CD4-positive, CD25-positive, alpha-beta regulatory T cell (primary cell): ENCODE data around the gene SLC26A4. TPM values are rescaled to one million over a fixed set of nuclear protein-coding genes. Genes with fewer than 3 reads are reported as not detected.

Source experiments
- ATAC-seq, 2 donors: fragments of 150-1000 bp; cut with Tn5 transposase; one replicate each; pipeline ENCODE4 v1.10.0; 2021; ENCODE audit warnings: low read depth in 2 of 2, moderate number of reproducible peaks in 2 of 2, moderate library complexity in 1 of 2
- DNase-seq, 3 donors: peaks; one replicate each; pipeline versions ENCODE4 v3.0.0 to v3.0.0-alpha.2; 2012 to 2022; ENCODE audit warnings: mixed read lengths in 1 of 3
- H3K27ac ChIP-seq: one replicate; pipeline ENCODE4 v1.7.0; 2013; ENCODE audit warnings: mild to moderate bottlenecking, low read length; ENCODE audit not compliant: insufficient read depth, poor library complexity, severe bottlenecking
- H3K27me3 ChIP-seq: one replicate; pipeline ENCODE4 v1.7.0; 2013; ENCODE audit warnings: low read length; ENCODE audit not compliant: control insufficient read depth, insufficient read depth
- H3K36me3 ChIP-seq: one replicate; pipeline ENCODE4 v1.7.0; 2013; ENCODE audit warnings: mild to moderate bottlenecking, low read length, moderate library complexity; ENCODE audit not compliant: control insufficient read depth, insufficient read depth
- H3K4me1 ChIP-seq: 2 replicates; pipeline ENCODE4 v1.7.0; 2013; ENCODE audit warnings: mild to moderate bottlenecking, low read length; ENCODE audit not compliant: insufficient read depth, control insufficient read depth, poor library complexity, severe bottlenecking
- H3K4me3 ChIP-seq: one replicate; pipeline ENCODE4 v1.7.0; 2013; ENCODE audit warnings: low read depth, mild to moderate bottlenecking, low read length, moderate library complexity
- H3K9me3 ChIP-seq, 2 experiments: 1 replicate in 1 of 2; 2 replicates in 1 of 2; pipeline ENCODE4 v1.7.0; 2013; ENCODE audit warnings: low read length in 2 of 2, mild to moderate bottlenecking in 1 of 2, moderate library complexity in 1 of 2; ENCODE audit not compliant: control insufficient read depth in 2 of 2
- H3K27ac Mint-ChIP-seq, 3 donors: one replicate each; pipeline ENCODE4 v1.8.0; 2020 to 2022; ENCODE audit warnings: mild to moderate bottlenecking in 3 of 3, mixed read lengths in 3 of 3, moderate library complexity in 2 of 3
- H3K27me3 Mint-ChIP-seq: one replicate; pipeline ENCODE4 v1.8.0; 2022; ENCODE audit warnings: mild to moderate bottlenecking, mixed read lengths
- H3K36me3 Mint-ChIP-seq: one replicate; pipeline ENCODE4 v1.8.0; 2020; ENCODE audit warnings: mixed read lengths
- H3K4me1 Mint-ChIP-seq, 4 donors: one replicate each; pipeline ENCODE4 v1.8.0; 2020 to 2022; ENCODE audit warnings: mixed read lengths in 4 of 4, mild to moderate bottlenecking in 1 of 4
- H3K4me3 Mint-ChIP-seq, 4 donors: one replicate each; pipeline ENCODE4 v1.8.0; 2020 to 2022; ENCODE audit warnings: mild to moderate bottlenecking in 4 of 4, mixed read lengths in 4 of 4, moderate library complexity in 3 of 4
- H3K9me3 Mint-ChIP-seq, 7 donors: one replicate each; pipeline ENCODE4 v1.8.0; 2020 to 2022; ENCODE audit warnings: mixed read lengths in 7 of 7, mild to moderate bottlenecking in 3 of 7, moderate library complexity in 2 of 7
- polyA plus RNA-seq, 4 donors: library from polyadenylated mRNA; unstranded; fragments of 300-500 nt; fragmentation: Illumina TruSeq; gene quantifications; one replicate each; pipeline ENCODE4 v1.2.3, GENCODE V29; 2021
- total RNA-seq: library from RNA; stranded (reverse); gene quantifications from one replicate; pipeline ENCODE4 v1.2.3, GENCODE V29; 2022

The SLC26A4 gene
- total and polyA plus RNA-seq, 5 donors from 2014 or later = 0.10 to 0.21 (median 0.11) TPM; not detected in 2

- no peaks in the 10 kb centered on the region for H3K27me3 Mint-ChIP-seq
- H3K4me1 Mint-ChIP-seq = peaks cover 25 to 45% (median 39%) of the 10 kb centered on the region in 4 donors
- peaks cover 62% of the 10 kb centered on the region for H3K36me3 Mint-ChIP-seq
- H3K4me3 Mint-ChIP-seq = no peak overlapping the region
- no peak overlapping the region for H3K4me3 ChIP-seq
- no peaks in the 10 kb centered on the region for H3K9me3 Mint-ChIP-seq
- peaks cover 97% of the 10 kb centered on the region for H3K36me3 ChIP-seq
- no peaks in the 10 kb centered on the region for H3K27me3 ChIP-seq
- ATAC-seq (no peak), DNase-seq (no peak)
- H3K4me1 ChIP-seq = peaks cover 6% of the 10 kb centered on the region
- no peaks in the 10 kb centered on the region for H3K9me3 ChIP-seq
- H3K27ac ChIP-seq = peak overlapping the region; percentile 21
- peak overlapping the region in 2 of 3 donors; percentile 54 to 62 for H3K27ac Mint-ChIP-seq
These were observed 94.0 kb downstream of the SLC26A4 start for GRCh38 chr7:107754642-107755041.

GRCh38 chr7:107758667-107759066, 98.0 kb downstream of the SLC26A4 start:
- DNase-seq (no peak), ATAC-seq (no peak)
- H3K9me3 Mint-ChIP-seq = no peaks in the 10 kb centered on the region
- H3K4me3 Mint-ChIP-seq = no peak overlapping the region
- H3K27ac Mint-ChIP-seq = peak overlapping the region in 1 of 3 donors; percentile 12
- H3K4me1 Mint-ChIP-seq = peaks cover 15 to 30% (median 20%) of the 10 kb centered on the region in 4 donors
- Histone ChIP-seq H3K4me1 (no peaks in the 10 kb centered on the region), H3K36me3 (peaks cover 77% of the 10 kb centered on the region), H3K27ac (no peak overlapping the region), H3K9me3 (no peaks in the 10 kb centered on the region), H3K27me3 (no peaks in the 10 kb centered on the region), H3K4me3 (no peak overlapping the region)
- no peaks in the 10 kb centered on the region for H3K27me3 Mint-ChIP-seq
- peaks cover 43% of the 10 kb centered on the region for H3K36me3 Mint-ChIP-seq

GRCh38 chr7:107767391-107767790, 106.8 kb downstream of the SLC26A4 start:
- H3K36me3 Mint-ChIP-seq = no peaks in the 10 kb centered on the region
- DNase-seq = no peak
- H3K27me3 Mint-ChIP-seq = no peaks in the 10 kb centered on the region
- no peak for ATAC-seq
- Histone ChIP-seq H3K36me3 (no peaks in the 10 kb centered on the region), H3K27ac (no peak overlapping the region), H3K9me3 (no peaks in the 10 kb centered on the region), H3K4me1 (peaks cover 4% of the 10 kb centered on the region), H3K4me3 (no peak overlapping the region), H3K27me3 (no peaks in the 10 kb centered on the region)
- peaks cover 26 to 39% (median 29%) of the 10 kb centered on the region in 4 donors for H3K4me1 Mint-ChIP-seq
- H3K27ac Mint-ChIP-seq = no peak overlapping the region
- H3K9me3 Mint-ChIP-seq = peaks cover 0 to 2% (median 0%) of the 10 kb centered on the region in 7 donors
- no peak overlapping the region for H3K4me3 Mint-ChIP-seq

Other genes with a start within 250 kb of the SLC26A4 start
- not detected for gene GPR22, start 190.8 kb upstream of the SLC26A4 start, total RNA-seq
- gene GPR22, start 190.8 kb upstream of the SLC26A4 start, polyA plus RNA-seq = under 1 TPM in 3 of 4 donors, not detected in 1; 0.09 to 0.29 (median 0.19) TPM
- 68.2 TPM for gene COG5, start 96.9 kb upstream of the SLC26A4 start, total RNA-seq
- 10 to 100 TPM; 23.2 to 47.9 (median 31.0) TPM for gene COG5, start 96.9 kb upstream of the SLC26A4 start, polyA plus RNA-seq
- 6.9 TPM for gene DUS4L, start 96.9 kb upstream of the SLC26A4 start, total RNA-seq
- gene DUS4L, start 96.9 kb upstream of the SLC26A4 start, polyA plus RNA-seq = 1 to 10 TPM; 4.4 to 5.0 (median 4.7) TPM
- gene BCAP29, start 80.6 kb upstream of the SLC26A4 start, total RNA-seq = 15.5 TPM
- 10 to 100 TPM; 29.6 to 47.4 (median 35.5) TPM for gene BCAP29, start 80.6 kb upstream of the SLC26A4 start, polyA plus RNA-seq
- gene CBLL1, start 83.3 kb downstream of the SLC26A4 start, total RNA-seq = 66.9 TPM
- 100 to 1,000 TPM; 127 to 150 (median 143) TPM for gene CBLL1, start 83.3 kb downstream of the SLC26A4 start, polyA plus RNA-seq
- not detected for gene SLC26A3, start 142.4 kb downstream of the SLC26A4 start, total RNA-seq
- gene SLC26A3, start 142.4 kb downstream of the SLC26A4 start, polyA plus RNA-seq = under 1 TPM in 1 of 4 donors, not detected in 3; 0.26 TPM
- 66.7 TPM for gene DLD, start 230.4 kb downstream of the SLC26A4 start, total RNA-seq
- 10 to 100 TPM; 44.3 to 81.8 (median 49.9) TPM for gene DLD, start 230.4 kb downstream of the SLC26A4 start, polyA plus RNA-seq